AG08395 (cell line): Measurements from ENCODE around the gene PDE4C.

Experiments
- DNase-seq: peaks from one replicate; pipeline ENCODE4 v3.0.0; 2012; ENCODE audit warnings: mixed read lengths, low spot score

Gene PDE4C

DNA sequence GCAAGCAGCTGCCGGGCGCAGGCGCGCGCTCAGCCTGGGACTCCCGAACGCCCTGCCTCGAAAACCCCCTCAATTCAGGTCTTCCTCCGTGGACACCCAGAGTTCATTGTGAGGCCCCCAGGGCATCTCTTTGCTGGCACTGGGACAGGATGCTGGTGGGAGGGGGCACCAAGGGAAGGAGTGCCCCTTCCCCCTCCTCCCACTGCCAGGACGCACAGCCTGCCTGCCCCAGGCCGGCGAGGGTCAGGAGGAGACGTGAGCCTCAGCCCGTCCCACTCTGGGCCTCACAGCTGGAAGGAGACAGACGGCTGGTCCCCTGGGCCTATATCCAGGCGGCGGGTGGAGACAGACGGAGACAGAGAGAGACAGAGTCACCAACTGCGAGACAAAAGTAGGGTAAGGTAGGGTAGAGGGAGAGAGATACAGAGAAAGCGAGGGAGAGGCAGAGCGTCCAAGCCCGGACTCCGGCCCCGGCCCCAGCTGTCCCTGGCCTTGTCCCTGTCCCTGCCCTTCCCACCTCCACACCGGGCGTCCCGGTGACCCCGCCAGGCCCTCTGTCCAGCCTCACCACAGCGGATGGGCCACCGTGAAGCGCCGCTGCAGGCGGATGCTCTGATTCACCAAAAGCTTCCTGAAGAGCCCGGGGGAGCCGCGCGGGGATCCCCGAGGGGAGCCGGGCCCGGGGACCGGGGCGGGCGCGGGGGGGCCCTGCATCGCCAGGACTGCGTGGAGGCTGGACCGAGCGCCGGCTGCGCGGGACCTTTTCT lies at the start of gene PDE4C:
TSS of gene PDE4C (minus strand) at position 737 of the 767 bp plus-strand sequence. CDS start at position 714, 23 bp downstream.
- no peak for DNase-seq

DNA sequence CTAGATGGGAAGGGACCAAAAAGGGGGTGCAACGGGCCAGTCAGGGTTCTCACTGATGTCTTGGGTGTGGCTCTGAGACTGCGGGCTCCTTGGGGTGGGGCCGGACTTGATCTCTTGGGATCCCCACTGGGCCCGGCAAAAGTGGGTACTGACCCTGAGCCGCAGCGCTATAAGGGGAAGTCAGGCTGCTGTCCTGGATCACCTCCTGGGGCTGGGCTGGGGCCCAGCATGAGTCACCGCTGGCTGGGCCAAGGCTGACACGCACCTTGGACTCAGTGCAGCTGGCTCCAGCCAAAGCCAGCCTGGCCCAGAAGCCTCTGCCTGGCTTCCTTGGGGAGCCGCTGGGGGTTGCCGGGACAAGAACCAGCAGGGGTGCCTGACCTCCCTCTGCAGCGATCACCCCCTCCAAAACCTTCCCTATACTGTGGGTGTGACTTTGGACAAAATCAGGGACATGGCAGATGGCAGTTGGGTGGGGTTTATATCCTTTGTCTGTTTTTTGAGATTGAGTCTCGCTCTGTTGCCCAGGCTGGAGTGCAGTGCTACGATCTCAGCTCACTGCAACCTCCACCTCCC lies 48.6 kb upstream of the PDE4C start:
- DNase-seq: peak; percentile 92

DNA sequence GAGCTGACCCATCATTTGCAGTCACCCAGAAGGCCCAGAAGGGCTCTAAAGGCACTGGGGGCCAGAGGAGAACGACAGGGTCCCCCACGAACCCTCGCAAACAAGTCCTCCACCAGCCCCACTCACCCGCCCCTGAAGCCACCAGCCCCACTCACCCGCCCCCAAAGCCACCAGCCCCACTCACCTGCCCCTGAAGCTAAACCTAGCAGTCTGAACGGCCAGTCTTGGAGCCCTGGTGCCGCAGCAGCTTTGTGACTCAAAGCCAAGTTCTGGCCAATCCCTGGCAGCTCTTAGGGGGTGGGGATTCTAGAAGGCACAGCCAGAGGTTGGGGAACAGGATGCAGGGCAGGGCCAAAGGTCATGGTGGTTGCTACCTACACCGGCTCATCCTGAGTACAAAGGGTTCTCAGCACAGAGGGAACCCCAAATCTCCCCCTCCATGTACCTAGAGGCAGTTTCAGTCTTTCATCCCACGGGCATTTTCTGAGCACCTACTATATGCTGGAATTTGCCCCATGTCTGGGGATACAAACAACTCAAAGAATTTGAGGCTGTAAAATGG lies 48.1 kb upstream of the PDE4C start, which contains the start of gene IQCN:
TSS of gene IQCN (minus strand) at position 234 of the 562 bp plus-strand sequence. CDS start 4,974 bp downstream, outside the sequence.
- DNase-seq: no peak

DNA sequence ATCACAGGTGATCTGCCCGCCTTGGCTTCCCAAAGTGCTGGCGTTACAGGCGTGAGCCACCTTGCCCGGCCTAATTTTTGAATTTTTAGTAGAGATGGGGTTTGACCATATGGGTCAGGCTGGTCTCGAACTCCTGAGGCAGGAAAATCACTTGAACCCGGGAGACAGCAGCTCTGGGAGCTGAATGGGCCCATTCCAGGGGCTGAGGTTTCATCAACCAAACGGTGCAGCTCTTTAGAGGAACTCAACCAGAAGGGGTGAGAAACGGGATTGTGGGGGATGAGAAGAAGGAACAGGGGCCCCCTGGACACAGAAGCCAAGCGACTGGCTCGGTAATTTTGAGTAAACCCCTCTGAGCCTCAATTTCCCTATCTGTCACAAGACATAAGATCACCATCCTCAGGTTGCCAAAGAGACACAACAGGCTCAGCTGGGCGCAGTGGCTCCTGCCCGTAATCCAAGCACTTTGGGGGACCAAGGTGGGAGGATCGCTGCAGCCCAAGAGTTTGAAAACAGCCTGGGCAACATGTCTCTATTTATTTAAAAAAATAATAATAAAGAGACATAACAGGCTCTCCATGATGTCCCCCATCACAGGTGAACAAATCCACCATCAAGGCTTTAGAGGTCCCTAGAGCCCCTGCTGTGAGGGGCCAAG lies 47.5 kb upstream of the PDE4C start:
- no peak for DNase-seq

DNA sequence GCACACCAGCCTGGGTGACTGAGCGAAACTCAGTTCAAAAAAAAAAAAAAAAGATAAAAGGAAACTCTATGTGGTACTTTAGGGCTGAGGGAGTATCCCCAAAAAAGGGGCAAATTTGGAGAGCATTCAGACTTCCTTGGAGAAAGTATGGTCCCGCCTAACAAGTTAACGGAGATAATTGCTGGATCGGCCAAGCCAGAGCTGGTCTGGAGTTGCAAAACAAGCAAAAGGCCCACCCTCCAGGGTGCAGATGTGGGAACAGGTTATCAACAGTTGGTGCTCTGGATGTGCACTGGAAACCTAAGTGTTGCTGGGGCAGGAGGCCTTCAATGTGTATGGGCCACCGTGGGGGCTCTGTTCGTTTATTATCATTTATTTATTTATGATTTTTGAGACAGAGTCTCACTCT lies 45.2 kb upstream of the PDE4C start:
- no peak for DNase-seq

DNA sequence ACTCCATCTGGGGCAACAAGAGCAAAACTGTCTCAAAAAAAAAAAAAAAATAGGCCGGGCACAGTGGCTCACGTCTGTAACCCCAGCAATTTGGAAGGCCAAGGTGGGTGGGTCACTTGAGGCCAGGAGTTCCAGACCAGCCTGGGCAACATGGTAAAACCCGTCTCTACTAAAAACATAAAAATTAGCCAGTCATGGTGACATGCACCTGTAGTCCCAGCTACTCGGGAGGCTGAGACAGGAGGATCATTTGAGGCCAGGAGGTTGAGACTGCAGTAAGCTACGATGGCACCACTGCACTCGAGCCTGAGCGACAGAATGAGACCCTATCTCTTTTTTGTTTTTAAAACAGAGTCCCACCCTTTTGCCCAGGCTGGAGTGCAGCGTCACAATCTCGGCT lies 44.1 kb upstream of the PDE4C start:
- no peak for DNase-seq

DNA sequence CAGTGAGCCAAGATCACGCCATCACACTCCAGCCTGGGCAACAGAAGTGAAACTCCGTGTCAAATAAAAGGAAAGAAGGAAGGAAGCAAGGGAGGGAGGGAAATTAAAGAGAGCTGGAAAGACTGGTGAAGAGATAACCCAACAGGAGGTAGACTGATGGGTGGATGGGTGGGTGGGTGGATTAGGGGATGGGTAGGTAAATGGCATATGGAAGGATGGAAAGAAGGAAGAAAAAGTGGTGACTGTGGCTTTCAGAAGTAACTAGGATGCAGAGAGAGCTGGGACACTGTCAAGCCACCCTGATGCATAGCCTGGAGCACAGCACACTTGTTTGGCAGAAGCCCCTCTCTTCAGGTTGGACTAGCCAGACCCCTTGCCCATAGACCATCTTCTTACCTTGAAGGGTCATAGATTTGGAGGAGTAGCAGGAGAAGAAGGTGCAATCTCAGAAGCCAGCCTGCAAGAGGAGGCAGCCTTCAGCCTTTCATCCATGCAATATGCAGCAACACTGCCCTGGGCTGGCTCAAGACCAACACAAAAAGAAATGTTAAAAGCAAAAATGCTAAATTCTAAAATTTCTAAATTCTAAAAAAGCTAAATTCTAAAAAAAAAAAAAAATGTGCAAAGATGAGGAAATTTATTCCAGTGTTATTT lies 43.0 kb upstream of the PDE4C start:
- DNase-seq: no peak

DNA sequence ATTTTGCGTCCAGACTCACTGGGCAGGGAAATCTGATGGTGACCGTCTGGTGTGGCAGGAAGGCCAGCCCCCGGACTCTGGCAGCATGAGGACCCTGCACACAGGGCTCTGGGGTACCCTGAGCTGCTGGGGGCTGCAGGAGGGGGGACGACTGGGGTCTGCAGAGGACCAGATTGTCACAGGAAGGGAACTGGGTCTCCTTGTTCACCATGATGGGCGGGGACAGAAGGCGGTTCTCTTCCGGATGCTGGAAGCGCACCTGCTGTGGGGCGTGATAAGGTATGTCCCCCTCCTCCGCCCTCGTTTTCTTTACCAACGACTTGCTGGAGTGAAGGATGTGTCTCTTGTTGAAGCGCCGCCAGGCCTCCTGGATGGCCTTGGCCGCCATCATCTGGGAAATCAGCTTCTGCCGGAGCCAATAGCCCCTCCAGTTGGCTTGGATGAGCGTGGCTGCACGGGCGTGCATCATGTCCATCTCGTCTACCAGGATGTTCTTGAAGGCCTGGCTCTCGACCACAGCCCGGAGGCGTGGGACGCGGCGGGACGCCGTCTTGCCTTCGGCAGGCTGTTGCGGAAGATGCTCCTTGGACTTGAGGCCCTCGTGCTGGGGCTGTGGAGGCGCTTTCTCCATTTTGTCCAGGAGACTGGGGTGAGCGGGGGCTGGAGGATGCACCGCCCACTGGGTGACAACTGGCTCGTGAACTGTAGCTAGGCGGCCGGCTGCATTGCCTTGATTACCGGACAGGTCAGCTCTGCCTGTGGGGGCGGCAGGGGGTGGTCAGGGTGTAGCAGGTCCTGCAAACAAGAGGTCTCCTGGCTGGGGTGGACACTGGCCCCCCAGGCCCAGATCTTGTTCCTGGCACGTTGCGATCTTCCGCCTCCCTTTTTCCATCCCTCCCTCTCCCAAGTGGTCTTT lies 40.8 kb upstream of the PDE4C start:
- DNase-seq: no peak

DNA sequence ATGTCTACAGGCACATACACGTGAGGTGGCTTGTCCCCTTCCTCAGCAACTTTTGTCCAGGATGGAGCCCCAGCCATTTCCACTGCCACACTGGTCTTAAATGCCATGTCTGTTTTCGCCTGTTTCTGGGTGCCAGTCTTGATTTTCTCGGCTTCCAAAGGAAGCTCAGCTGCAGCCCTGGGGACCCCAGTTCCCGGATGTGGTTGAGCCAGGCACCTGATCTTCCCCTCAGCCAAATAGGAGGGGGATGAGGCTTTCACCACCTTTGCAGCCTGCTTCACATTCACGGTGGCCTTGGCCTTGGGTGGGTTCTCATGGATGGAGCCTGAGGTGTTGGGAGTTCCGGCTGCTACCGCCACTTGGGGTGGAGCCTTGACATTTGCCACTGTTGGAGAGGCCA lies 39.3 kb upstream of the PDE4C start:
- DNase-seq: no peak

DNA sequence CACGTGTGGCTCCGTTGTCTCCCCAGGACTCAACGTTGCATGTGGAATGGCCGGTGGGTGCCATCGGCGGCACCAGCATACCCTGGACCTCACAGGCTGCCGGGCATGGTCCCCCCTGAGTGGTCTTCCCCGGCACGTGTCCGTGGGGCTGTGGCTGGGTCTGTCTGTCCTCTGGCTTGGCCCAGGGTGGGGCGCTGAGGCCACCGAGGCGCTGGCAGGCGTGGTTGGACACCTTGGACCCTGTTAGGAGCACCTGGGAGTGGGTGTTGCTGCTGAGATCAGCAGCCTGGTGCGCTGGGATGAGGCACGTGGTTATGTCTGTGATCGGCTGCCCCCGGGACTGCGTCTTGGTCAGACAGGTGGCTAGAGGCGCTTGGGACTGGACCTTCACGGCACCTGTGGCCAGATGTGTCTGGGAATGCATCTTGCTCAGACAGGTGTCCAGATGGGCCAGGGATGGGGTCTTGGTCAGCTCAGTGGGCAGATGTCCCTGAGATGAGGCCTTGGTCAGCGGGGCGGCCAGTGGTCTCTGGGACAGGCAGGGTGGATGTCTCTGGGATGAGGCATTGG lies 38.8 kb upstream of the PDE4C start:
- DNase-seq: no peak

DNA sequence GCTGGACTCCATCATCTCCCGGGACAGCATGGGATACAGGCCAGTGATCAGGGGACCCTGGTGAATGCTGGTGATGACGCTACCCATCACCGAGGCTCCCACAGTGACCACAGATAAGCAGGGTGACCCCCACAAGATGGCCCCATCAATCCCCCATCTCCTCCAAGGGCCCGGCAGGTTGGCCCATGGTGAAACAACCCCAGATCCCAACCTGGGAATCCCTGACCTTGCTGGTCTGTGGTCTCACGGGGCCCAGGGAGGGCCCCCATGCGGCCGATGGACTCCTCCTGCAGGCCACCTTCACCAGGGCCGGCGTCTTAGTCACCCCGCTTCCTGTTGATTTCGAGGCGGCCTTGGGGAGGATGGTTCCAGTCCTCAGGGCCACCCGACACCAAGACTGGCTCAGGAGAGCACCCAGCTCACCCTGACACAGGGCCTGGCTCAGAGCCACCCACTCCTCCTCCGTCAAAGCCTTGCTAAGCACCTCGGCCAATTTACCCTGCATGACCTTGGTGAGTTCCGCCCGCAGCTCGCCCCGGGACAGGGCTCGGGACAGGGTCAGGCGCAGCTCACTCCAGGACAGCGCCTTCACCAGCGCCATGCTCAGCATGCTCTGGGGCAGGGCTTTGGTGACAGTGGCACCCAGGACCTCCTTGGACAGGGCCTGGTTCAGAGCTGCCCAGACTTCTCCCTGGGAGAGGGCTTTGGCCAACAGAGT lies 38.1 kb upstream of the PDE4C start:
- no peak for DNase-seq

DNA sequence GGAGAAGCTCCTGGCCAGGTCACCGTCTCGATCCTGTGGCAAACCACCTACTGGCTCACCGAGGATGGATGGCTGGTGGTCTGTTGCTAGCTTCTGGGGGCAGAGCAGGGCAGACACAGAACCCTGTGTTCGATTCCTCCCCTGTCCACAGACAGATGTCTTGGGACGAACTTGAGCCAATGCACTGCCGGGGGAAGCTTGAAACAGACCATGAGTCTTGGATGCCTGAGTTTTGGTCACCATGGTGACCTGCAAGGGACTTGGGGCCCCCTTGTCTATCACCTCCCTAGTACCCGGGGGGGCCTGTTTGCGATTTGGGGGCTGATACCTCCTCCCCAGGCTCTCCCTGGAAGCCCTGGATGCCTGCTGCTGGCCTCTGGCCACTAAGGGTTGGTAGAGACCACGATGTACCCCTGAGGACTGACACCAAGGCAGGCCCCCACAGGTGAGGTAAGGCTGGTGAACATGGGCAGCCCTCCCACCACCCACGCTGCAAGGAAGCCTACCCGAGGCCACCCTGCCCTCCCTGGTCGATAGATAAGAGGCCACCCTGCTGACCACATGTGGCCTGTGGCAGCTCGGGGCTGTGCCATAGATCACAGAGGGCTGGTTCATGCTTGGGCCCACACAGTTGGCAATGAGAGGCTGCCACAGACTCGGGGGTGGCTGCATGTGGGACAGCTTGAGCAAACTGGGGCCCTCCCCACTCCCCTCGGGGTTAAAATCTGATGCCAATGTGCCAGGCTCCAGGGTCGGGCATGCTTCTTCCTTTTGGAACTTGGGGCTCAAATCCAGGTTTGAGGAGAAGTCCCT lies 37.3 kb upstream of the PDE4C start:
- no peak for DNase-seq

DNA sequence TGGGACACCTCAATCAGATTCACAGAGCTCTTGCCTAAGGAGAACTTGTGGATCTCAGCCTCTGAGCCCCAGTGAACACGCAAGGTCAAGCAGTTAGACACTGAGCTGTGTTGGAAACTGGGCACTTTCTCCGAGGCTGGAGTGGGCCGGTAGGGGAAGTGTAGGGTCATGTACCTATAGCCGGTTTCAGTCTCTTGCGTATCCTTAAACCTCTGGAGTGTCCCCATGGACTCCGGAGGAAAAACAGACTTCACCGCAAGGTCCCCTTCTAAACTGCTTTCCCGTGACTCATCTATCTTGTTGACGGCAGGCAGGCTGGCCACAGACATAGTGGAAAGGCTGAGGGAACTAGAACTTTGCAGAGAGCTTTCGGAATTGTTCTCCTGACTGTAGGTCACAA lies 36.7 kb upstream of the PDE4C start:
- DNase-seq: no peak

DNA sequence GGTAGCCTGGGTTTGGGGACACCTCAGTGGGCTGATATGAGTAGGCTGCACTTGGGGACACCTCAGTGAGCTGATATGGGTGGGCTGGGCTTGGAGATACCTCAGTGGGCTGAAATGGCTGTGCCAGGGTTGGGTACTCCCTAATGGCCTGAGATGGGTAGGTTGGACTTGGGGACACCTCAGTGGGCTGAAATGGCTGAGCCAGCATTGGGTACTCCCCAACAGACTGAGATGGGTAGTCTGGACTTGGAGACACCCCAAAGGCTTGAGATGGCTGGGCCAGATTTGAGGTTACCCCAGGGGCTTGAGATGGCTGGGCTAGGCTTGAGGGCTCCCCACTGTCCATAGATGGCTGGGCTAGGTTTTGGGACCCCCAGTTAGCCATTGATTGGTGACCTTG lies 35.9 kb upstream of the PDE4C start:
- no peak for DNase-seq

DNA sequence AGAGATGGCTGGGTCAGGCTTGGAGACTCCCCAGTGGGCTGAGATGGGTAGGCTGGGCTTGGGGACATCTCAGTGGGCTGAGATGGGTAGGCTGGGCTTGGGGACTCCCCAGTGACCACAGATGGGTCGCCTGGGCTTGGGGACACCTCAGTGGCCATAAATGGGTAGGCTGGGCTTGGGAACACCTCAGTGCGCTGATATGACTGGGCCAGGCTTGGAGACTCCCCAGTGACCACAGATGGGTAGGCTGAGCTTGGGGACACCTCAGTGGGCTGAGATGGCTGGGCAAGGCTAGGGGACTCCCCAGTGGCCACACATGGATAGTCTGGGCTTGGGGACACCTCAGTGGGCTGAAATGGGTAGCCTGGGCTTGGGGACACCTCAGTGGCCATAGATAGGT lies 35.2 kb upstream of the PDE4C start:
- DNase-seq: no peak

DNA sequence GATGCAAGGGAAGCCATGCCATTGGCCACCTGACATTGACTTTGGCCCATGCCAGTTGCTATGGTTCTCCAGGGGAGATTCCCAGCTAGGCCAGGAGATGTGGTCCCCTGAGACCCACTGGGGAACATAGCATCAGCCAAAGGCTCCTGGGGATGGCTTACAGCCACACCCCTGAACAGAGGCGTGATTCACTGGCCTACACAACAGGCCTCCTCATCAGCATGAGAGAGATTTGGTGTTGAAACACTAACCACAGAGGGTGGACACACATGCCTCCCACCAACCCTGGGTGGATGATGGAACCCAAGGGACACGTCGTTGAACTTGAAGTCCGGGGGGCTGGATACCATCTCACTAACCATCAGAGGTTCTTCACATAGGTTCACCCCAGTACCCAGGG lies 33.7 kb upstream of the PDE4C start:
- peak; percentile 35 for DNase-seq

DNA sequence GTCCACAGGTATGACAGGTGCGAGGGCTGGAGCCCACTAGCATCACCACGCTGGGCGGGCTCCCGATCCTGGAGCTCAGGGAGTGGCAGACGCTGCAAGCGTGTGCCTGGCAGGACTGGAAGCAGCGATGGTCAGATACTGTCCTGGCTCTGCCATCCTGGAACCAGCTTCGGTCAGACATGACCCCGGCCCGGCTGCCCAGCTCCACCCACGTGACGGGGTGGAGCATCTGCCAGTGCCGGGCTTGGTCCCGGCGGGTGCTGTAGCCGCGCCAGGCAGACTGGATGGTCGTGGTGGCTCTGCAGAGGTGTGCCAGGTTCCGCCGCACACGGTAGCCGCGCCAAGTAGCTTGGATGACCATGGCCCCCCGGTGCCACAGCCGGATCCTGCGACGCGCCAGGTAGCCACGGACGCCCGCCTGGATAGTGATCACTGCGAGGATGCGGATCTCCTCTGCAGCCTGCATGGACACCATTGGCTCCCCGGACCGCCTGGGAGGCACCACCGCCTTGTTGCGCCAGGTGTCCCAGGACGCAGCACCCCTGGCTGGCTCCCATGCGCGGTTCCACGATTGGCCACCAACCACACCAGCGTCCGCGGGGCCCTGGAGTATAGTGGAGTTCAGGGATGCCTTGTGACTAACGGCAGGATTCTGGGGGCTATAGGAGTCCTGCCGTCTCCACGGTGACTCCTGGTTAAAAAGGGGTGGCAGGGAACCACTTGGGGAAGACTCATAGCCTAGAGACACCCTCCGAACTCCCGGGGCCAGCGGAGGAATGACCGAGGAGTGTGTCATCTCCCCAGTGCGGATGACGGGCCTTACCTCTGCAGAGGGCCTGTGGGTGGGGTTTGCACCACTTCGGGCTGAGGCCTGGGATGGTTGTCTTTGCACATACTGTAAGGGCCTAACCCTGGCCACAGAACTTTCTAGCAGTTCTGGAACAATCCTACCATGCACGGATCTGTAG lies 31.5 kb upstream of the PDE4C start:
- no peak for DNase-seq
